OCI-LY7 (cell line): Measurements from ENCODE around the gene CPZ.

Experiments
- EZH2phosphoT487 ChIP-seq: fragments of 200-600 bp; sonication (generic); IDR thresholded peaks from 2 replicates; pipeline ENCODE4 v1.6.1; 2018; ENCODE audit warnings: low read depth, borderline replicate concordance, mild to moderate bottlenecking, mixed run types, antibody characterized with exemption, low read length, moderate library complexity, mixed read lengths
- TF ChIP-seq, protein P1 (sequence below): fragments of 200-600 bp; sonication (generic); conservative IDR thresholded peaks from 2 replicates; pipeline ENCODE4 v1.5.1; 2014; ENCODE audit warnings: mild to moderate bottlenecking, antibody characterized with exemption, low read length, moderate library complexity, mixed read lengths

DNA sequence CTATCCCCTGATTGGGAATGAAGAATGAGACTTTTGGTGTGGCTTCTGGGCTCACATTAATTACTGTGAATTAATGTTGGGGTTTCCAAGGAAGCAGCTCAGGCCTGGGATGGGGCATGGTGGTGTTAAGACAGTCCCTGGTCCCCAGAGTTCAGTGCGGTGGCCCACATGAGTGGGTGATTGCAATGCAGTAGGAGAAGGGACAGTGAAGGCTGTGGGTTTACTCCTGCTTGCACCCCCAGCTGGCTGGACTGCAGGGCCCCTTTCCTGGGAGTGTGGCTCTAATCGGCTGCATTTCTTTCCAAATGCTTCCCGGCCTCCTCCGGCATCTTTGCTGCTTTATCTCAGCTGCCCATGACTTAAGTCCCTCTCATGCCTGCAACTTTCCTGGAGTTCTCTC, 40.5 kb upstream of the CPZ start:
- TF ChIP-seq, protein P1, sequence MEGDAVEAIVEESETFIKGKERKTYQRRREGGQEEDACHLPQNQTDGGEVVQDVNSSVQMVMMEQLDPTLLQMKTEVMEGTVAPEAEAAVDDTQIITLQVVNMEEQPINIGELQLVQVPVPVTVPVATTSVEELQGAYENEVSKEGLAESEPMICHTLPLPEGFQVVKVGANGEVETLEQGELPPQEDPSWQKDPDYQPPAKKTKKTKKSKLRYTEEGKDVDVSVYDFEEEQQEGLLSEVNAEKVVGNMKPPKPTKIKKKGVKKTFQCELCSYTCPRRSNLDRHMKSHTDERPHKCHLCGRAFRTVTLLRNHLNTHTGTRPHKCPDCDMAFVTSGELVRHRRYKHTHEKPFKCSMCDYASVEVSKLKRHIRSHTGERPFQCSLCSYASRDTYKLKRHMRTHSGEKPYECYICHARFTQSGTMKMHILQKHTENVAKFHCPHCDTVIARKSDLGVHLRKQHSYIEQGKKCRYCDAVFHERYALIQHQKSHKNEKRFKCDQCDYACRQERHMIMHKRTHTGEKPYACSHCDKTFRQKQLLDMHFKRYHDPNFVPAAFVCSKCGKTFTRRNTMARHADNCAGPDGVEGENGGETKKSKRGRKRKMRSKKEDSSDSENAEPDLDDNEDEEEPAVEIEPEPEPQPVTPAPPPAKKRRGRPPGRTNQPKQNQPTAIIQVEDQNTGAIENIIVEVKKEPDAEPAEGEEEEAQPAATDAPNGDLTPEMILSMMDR = no peak
- no peak for TF ChIP-seq EZH2phosphoT487
